HL-60/S4 treated with retinoic acid at 250 ng/mL for 4 days and 3 days (cell line): ENCODE results near the gene CCDC30.

ENCODE experiments used
- in situ Hi-C: fragments of 300-500 bp; cut with MboI; formaldehyde crosslinking; loops from 2 replicates; pipeline ENCODE4 v1.7.0; 2022; ENCODE audit warnings: low sequenced_read_pairs

CCDC30 gene

DNA sequence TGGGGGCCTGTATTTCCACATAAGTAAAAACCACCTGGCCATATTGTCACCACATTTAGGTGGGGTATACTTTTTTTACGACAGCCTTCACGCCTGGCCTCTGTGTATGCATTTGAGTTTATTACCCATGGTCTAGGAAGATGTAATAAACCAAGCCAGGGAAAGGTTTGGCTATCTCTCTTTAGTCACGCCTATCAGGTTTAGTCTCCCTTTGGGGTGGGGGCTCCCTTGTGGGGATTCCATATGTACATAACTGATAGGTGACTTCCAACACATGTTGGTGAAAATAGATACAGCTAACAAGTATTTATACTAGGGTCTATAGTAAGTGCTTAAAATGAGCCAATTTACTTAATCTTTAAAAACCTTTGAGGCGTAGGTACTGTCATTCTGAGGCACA, 223.3 kb downstream of the CCDC30 start:
- in situ Hi-C loops: no loop called here

DNA sequence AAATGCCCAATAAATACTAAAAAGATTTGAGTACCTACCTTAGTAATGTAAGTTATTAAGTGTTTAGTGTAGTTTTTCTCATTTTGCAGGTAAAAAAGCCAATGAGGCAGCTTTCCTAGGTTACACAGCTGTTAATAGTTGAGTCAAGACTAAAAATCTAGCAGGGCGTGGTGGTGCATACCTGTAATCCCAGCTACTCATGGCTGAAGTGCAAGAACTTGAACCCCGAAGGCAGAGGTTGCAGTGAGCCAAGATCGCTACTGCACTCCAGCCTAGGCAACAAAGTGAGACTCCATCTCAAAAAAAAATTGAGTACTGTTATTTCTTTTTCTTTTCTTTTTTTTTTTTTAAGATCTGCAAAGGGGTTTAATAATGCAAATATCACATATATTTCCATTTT, 226.8 kb downstream of the CCDC30 start:
- in situ Hi-C loops: no loop called here

DNA sequence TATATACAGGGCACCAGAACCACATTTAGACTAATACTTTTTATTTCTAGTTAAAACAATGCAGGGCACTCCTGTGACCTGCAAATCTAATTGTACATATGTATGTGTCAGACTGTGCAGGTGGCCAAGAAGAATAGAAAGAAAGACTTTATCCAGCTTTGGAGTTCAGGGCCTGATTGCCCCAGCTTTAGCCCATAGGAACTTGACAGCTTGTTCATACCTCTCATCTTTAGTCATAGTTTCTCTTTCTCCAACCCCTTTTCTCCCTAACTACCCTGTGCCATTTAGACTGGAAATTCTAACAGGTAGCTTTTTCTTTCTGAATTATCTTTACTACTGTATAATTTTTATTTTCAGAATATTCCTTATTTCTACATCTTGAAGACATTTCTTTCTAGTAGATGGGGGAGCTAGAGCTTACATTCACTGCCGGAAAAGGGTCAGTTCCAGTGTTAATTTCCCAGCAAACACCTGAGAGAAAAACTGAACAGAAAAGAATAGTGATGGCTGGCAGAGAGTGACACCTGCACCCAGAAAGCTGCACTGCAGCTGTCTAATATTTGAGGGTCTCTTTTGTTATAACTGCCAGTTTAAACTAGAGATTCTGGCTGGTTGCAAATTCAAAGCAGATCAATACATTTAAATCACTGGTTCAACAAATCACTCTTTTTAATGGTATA, 227.5 kb downstream of the CCDC30 start:
- in situ Hi-C loops: no loop called here

DNA sequence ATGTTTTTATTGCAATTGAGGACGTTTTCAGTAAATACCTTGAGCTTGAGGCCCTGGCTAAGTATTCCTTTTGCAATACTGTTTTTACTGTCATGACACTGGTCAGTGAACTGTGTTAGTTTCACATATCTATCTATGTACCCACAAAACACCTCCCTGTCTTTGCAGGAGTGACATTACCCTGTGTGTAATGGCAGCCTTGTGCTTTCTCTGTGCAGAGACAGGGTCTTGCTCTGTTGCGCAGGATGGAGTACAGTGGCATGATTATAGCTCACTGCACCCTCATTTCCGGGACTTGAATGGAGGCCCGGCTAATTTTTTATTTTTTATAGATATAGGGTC, 228.0 kb downstream of the CCDC30 start:
- in situ Hi-C loops: no loop called here

DNA sequence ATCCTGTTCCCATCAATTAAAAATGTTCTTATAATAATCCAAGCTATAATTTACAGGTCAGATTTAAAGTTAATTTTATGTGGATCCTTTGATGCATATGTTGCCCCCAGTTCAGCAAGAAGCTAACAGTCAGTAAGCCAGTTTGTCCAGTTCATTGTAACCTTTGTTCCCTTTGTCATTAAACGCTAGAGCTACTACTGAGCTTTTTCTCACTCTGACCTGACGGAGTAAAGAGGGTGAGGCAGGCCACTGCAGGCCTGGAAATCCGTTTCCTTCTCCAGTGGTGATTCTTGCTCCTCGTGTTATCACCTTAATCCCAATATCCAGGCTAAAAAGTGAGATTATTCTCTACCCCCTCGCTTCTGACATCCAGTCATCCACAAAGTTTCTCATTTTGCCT, 229.4 kb downstream of the CCDC30 start:
- in situ Hi-C loops: no loop called here

DNA sequence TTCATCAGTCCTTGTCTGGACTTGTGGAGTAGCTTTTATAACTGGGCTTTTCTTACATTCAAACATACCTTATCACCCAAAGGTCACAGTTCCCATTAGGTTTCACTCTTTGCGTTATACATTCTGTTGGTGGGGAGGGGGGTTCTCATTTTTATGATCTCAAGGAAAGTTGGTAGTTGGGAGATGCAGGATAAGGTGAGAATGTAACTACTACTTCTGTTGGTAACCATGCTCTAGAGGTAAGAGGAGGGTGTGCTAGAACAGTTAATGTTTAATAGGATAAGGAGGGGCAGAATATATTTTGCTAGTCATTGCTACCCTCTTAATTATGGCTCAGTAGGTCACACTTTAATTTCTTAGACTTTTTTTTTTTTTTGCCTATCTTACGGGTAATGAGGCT, 229.8 kb downstream of the CCDC30 start:
- in situ Hi-C loops: no loop called here

DNA sequence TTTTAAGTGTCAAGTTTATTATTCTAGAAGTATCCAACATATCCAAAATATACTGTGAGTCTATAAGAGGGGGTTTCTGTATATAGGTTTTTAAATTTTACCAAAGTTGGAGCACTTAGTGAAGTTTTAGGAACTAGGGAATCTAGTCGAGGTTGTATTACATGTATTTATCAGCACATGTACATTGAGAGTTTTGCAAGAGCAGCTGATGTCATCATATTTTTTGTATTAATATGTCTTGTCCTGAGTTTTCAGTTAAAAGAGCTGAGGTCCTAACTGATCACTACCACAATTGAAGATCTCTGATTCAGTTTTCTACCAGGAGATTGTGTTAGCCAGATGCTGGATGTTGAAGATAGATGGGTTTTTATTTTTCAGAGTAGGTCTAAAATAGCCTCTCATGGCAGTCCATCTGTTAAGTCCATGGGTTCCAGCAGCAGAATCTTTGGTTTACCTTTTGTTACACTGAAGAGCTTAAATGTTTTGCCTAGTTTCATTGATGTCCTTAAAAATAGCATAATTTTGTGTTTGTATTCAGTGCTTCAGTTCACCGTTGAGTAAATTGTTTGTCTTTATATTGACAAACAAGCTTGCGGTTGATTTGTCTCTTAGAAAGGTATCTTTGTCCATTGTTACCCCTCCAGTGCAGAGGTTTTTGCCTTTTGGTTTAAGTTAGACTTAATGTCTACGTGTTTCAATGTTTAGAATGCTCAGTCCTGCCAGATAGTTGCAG, 235.2 kb downstream of the CCDC30 start:
- in situ Hi-C loops: no loop called here

DNA sequence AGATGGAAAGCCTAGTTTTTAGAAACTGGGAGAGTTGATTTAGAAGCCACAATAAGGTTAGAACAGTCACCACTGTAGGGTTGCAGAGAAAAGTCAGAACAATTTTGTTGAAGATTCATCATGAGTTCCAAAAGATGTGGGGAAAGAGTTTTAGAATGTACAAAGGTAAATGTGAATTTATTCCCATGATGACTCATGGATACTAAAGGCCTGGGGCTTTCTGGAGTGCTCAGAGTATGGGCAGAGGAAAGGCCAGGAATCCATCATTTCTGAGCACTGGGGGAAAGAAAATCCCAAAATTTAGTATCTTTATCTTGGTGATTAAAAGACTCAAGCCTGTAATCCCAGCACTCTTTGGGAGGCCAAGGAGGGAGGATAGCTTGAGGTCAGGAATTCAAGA, 236.9 kb downstream of the CCDC30 start:
- in situ Hi-C loops: no loop called here

GRCh38 chr1:42703888-42704464, 240.9 kb downstream of the CCDC30 start:
- in situ Hi-C loops: no loop called here
